ENCODE measurements around the gene DTNBP1. TPM values are rescaled to one million over a fixed set of nuclear protein-coding genes. Genes with fewer than 3 reads are reported as not detected.

DTNBP1 gene
- total RNA-seq = 8.0 and 9.2 TPM in 2 replicates
- polyA plus RNA-seq = 41.6 and 44.7 TPM in 2 replicates

GRCh38 chr6:15662326-15663129 is at the start of gene DTNBP1:
TSS of gene DTNBP1 (minus strand) at chr6:15663028. CDS start at chr6:15662869, 159 bp downstream.
- DNase-seq (ENCODE audit: low read depth in 1 of 2, low spot score in 1 of 2) = peak; percentile 76 to 89
- no peaks in the 10 kb centered on the region for H3K4me1 ChIP-seq (ENCODE audit: low read depth)
- H3K36me3 ChIP-seq = no peaks in the 10 kb centered on the region
- no peak within 1 kb of the TSS for H3K27ac ChIP-seq
- no peaks in the 10 kb centered on the region for H3K9me3 ChIP-seq (ENCODE audit: low read depth)
- no peak for TF ChIP-seq CTCF (IDR thresholded peaks at IDR 0.05; ENCODE audit: low read depth, low read length)
- peaks cover 15% of the 10 kb centered on the region for H3K27me3 ChIP-seq
- H3K4me3 ChIP-seq = peak within 1 kb of the TSS; percentile 75

- TF ChIP-seq CTCF (IDR thresholded peaks at IDR 0.05; ENCODE audit: low read depth, low read length) = no peak
- Histone ChIP-seq H3K36me3 (no peaks in the 10 kb centered on the region), H3K4me1 (ENCODE audit: low read depth) (no peaks in the 10 kb centered on the region)
These were observed 46.9 kb upstream of the DTNBP1 start for GRCh38 chr6:15709651-15710269.

GRCh38 chr6:15708231-15708630 is 45.4 kb upstream of the DTNBP1 start:
- Histone ChIP-seq H3K4me1 (ENCODE audit: low read depth) (no peaks in the 10 kb centered on the region), H3K4me3 (no peak overlapping the region), H3K27ac (no peak overlapping the region), H3K9me3 (ENCODE audit: low read depth) (peaks cover 3% of the 10 kb centered on the region), H3K27me3 (no peaks in the 10 kb centered on the region), H3K36me3 (no peaks in the 10 kb centered on the region)
- no peak for TF ChIP-seq CTCF (IDR thresholded peaks at IDR 0.05; ENCODE audit: low read depth, low read length)
- DNase-seq (ENCODE audit: low read depth in 1 of 2, low spot score in 1 of 2) = no peak

More at GRCh38 chr6:15709651-15710269, 46.9 kb upstream of the DTNBP1 start:
- Histone ChIP-seq H3K27me3 (no peaks in the 10 kb centered on the region), H3K9me3 (ENCODE audit: low read depth) (no peaks in the 10 kb centered on the region), H3K4me3 (no peak overlapping the region), H3K27ac (no peak overlapping the region)
- DNase-seq (ENCODE audit: low read depth in 1 of 2, low spot score in 1 of 2) = no peak

- Histone ChIP-seq H3K27ac (no peak overlapping the region), H3K9me3 (ENCODE audit: low read depth) (peaks cover 3% of the 10 kb centered on the region), H3K4me3 (no peak overlapping the region), H3K27me3 (no peaks in the 10 kb centered on the region), H3K4me1 (ENCODE audit: low read depth) (no peaks in the 10 kb centered on the region), H3K36me3 (no peaks in the 10 kb centered on the region)
- no peak for TF ChIP-seq CTCF (IDR thresholded peaks at IDR 0.05; ENCODE audit: low read depth, low read length)
- no peak for DNase-seq (ENCODE audit: low read depth in 1 of 2, low spot score in 1 of 2)
These were observed 43.2 kb upstream of the DTNBP1 start for GRCh38 chr6:15705981-15706380.

- no peaks in the 10 kb centered on the region for H3K36me3 ChIP-seq
- no peak for TF ChIP-seq CTCF (IDR thresholded peaks at IDR 0.05; ENCODE audit: low read depth, low read length)
- no peak overlapping the region for H3K4me3 ChIP-seq
- no peaks in the 10 kb centered on the region for H3K9me3 ChIP-seq (ENCODE audit: low read depth)
- H3K27ac ChIP-seq = no peak overlapping the region
- DNase-seq (ENCODE audit: low read depth in 1 of 2, low spot score in 1 of 2) = no peak
- no peaks in the 10 kb centered on the region for H3K4me1 ChIP-seq (ENCODE audit: low read depth)
- H3K27me3 ChIP-seq = no peaks in the 10 kb centered on the region
These were observed 35.6 kb upstream of the DTNBP1 start for GRCh38 chr6:15698471-15698870.
